H9 (cell line): Measurements from ENCODE around the gene IPPK. TPM values are rescaled to one million over a fixed set of nuclear protein-coding genes. Genes with fewer than 3 reads are reported as not detected.
"Not testable (repeated sequence)": the region's sequence is repeated elsewhere in the genome, so short reads cannot be mapped to it uniquely, and the experiment has no call there.

Experiments used
- DNase-seq: peaks from one replicate; pipeline ENCODE4 v3.0.0-alpha.2; 2017
- H2AFZ ChIP-seq: one replicate; pipeline ENCODE4 v1.6.1; 2013; ENCODE audit warnings: mild to moderate bottlenecking, low read length, control low read depth, moderate library complexity
- H2AK5ac ChIP-seq: 2 replicates; pipeline ENCODE4 v1.6.1; 2013; ENCODE audit warnings: low read length, control low read depth, mixed read lengths; ENCODE audit not compliant: insufficient read length
- H2BK120ac ChIP-seq: one replicate; pipeline ENCODE4 v1.6.1; 2013; ENCODE audit warnings: low read depth, mild to moderate bottlenecking, low read length, control low read depth, inconsistent platforms; ENCODE audit not compliant: poor library complexity, severe bottlenecking
- H2BK12ac ChIP-seq: 2 replicates; pipeline ENCODE4 v1.6.1; 2013; ENCODE audit warnings: low read length, control low read depth, mixed read lengths, low read depth; ENCODE audit not compliant: insufficient read length
- H2BK15ac ChIP-seq: 2 replicates; pipeline ENCODE4 v1.6.1; 2013; ENCODE audit warnings: low read depth, low read length, control low read depth
- H2BK20ac ChIP-seq: one replicate; pipeline ENCODE4 v1.6.1; 2013; ENCODE audit warnings: low read depth, mild to moderate bottlenecking, low read length, control low read depth, inconsistent platforms; ENCODE audit not compliant: poor library complexity, severe bottlenecking
- H2BK5ac ChIP-seq: 2 replicates; pipeline ENCODE4 v1.6.1; 2013; ENCODE audit warnings: low read length, control low read depth, mixed read lengths; ENCODE audit not compliant: insufficient read length
- H3K14ac ChIP-seq: 2 replicates; pipeline ENCODE4 v1.6.1; 2013; ENCODE audit warnings: low read length, control low read depth; ENCODE audit not compliant: insufficient read depth
- H3K18ac ChIP-seq: 2 replicates; pipeline ENCODE4 v1.6.1; 2013; ENCODE audit warnings: low read depth, mild to moderate bottlenecking, mixed read lengths, low read length, control low read depth; ENCODE audit not compliant: insufficient read length
- H3K23ac ChIP-seq: 2 replicates; pipeline ENCODE4 v1.6.1; 2013; ENCODE audit warnings: low read length, control low read depth, mixed read lengths, low read depth; ENCODE audit not compliant: insufficient read length
- H3K23me2 ChIP-seq: 2 replicates; pipeline ENCODE4 v1.6.1; 2013; ENCODE audit warnings: low read depth, mild to moderate bottlenecking, mixed read lengths, low read length, control low read depth; ENCODE audit not compliant: insufficient read length, poor library complexity, severe bottlenecking
- H3K27ac ChIP-seq: 2 replicates; pipeline ENCODE4 v1.5.1; 2013; ENCODE audit warnings: low read length, control low read depth, mixed read lengths, low read depth; ENCODE audit not compliant: insufficient read length
- H3K27me3 ChIP-seq: 2 replicates; pipeline ENCODE4 v1.6.1; 2013; ENCODE audit warnings: low read length, control low read depth, inconsistent platforms; ENCODE audit not compliant: insufficient read depth
- H3K4ac ChIP-seq: 2 replicates; pipeline ENCODE4 v1.6.1; 2013; ENCODE audit warnings: low read depth, mild to moderate bottlenecking, control low read depth, inconsistent platforms, low read length, moderate library complexity
- H3K4me1 ChIP-seq: 2 replicates; pipeline ENCODE4 v1.6.1; 2013; ENCODE audit warnings: low read length, control low read depth, inconsistent platforms; ENCODE audit not compliant: insufficient read depth
- H3K4me2 ChIP-seq: 2 replicates; pipeline ENCODE4 v1.6.1; 2013; ENCODE audit warnings: low read length, control low read depth, mixed read lengths; ENCODE audit not compliant: insufficient read length, insufficient read depth
- H3K56ac ChIP-seq: 2 replicates; pipeline ENCODE4 v1.6.1; 2013; ENCODE audit warnings: low read depth, mild to moderate bottlenecking, mixed read lengths, low read length, control low read depth; ENCODE audit not compliant: insufficient read length
- H3K79me1 ChIP-seq: 2 replicates; pipeline ENCODE4 v1.6.1; 2013; ENCODE audit warnings: low read depth, mild to moderate bottlenecking, moderate library complexity, low read length, control low read depth, inconsistent platforms; ENCODE audit not compliant: insufficient read depth, poor library complexity, severe bottlenecking
- H3K79me2 ChIP-seq: 2 replicates; pipeline ENCODE4 v1.6.1; 2013; ENCODE audit warnings: low read length, control low read depth, inconsistent platforms; ENCODE audit not compliant: insufficient read depth
- H3K9ac ChIP-seq: 2 replicates; pipeline ENCODE4 v1.6.1; 2013; ENCODE audit warnings: low read length, control low read depth, mixed read lengths; ENCODE audit not compliant: insufficient read length; ENCODE audit errors: extremely low read depth
- H3K9me3 ChIP-seq: one replicate; pipeline ENCODE4 v1.6.1; 2013; ENCODE audit warnings: low read depth, low read length, inconsistent platforms; ENCODE audit not compliant: control insufficient read depth
- H3T11ph ChIP-seq: one replicate; pipeline ENCODE4 v1.6.1; 2013; ENCODE audit warnings: mild to moderate bottlenecking, low read length, control low read depth, inconsistent platforms
- H4K20me1 ChIP-seq: one replicate; pipeline ENCODE4 v1.6.1; 2013; ENCODE audit not compliant: control insufficient read depth, insufficient read length, insufficient read depth
- H4K5ac ChIP-seq: 2 replicates; pipeline ENCODE4 v1.6.1; 2013; ENCODE audit warnings: low read depth, mild to moderate bottlenecking, mixed read lengths, low read length, control low read depth; ENCODE audit not compliant: insufficient read length
- H4K8ac ChIP-seq: replicated peaks from 2 replicates; pipeline ENCODE4 v1.6.1; 2013; ENCODE audit warnings: low read length, control low read depth, mixed read lengths, low read depth; ENCODE audit not compliant: insufficient read length
- H4K91ac ChIP-seq: 2 replicates; pipeline ENCODE4 v1.6.1; 2013; ENCODE audit warnings: low read depth, mild to moderate bottlenecking, moderate library complexity, mixed read lengths, low read length, control low read depth; ENCODE audit not compliant: insufficient read length
- H3K27ac Mint-ChIP-seq, 3 experiments: 2 replicates in 2 of 3; 3 replicates in 1 of 3; pipeline ENCODE4 v1.8.0; 2020 to 2021; ENCODE audit warnings: mixed read lengths in 3 of 3, mild to moderate bottlenecking in 1 of 3, moderate library complexity in 1 of 3
- H3K27me3 Mint-ChIP-seq: 2 replicates; pipeline ENCODE4 v1.8.0; 2021; ENCODE audit warnings: low read depth, mild to moderate bottlenecking, moderate library complexity, mixed read lengths
- H3K36me3 Mint-ChIP-seq, 3 experiments: 2 replicates in 2 of 3; 3 replicates in 1 of 3; pipeline ENCODE4 v1.8.0; 2020 to 2021; ENCODE audit warnings: low read depth in 3 of 3, mixed read lengths in 3 of 3; ENCODE audit not compliant: insufficient read depth in 1 of 3
- H3K4me1 Mint-ChIP-seq, 2 experiments: 2 replicates each; pipeline ENCODE4 v1.8.0; 2020; ENCODE audit warnings: mixed read lengths in 2 of 2
- H3K4me3 Mint-ChIP-seq, 2 experiments: 2 replicates in 1 of 2; 3 replicates in 1 of 2; pipeline ENCODE4 v1.8.0; 2020 to 2021; ENCODE audit warnings: mild to moderate bottlenecking in 2 of 2, mixed read lengths in 2 of 2, moderate library complexity in 1 of 2
- H3K9me3 Mint-ChIP-seq, 2 experiments: 2 replicates in 1 of 2; 3 replicates in 1 of 2; pipeline ENCODE4 v1.8.0; 2020; ENCODE audit warnings: mild to moderate bottlenecking in 2 of 2, mixed read lengths in 2 of 2, moderate library complexity in 1 of 2
- WGBS: extraction: QIAGEN DNeasy Blood & Tissue Kit; methylation state at CpG from one replicate; pipeline ENCODE4 v1.1.7; 2013; ENCODE audit warnings: missing lambda C conversion rate, low lambda C conversion rate, mixed read lengths; ENCODE audit not compliant: insufficient read length; ENCODE audit errors: extremely low coverage; 5-methylcytosine and 5-hydroxymethylcytosine counted together
- total RNA-seq: library from RNA; stranded (reverse); gene quantifications from 2 replicates; pipeline ENCODE4 v1.2.1, GENCODE V29; 2021

IPPK gene
- total RNA-seq, 1 experiment from 2014 or later, result 10.7 TPM

GRCh38 chr9:92571871-92572270 lies 98.1 kb downstream of the IPPK start:
- H3K14ac ChIP-seq, H3K27me3 Mint-ChIP-seq, H2AK5ac ChIP-seq, H3K4me3 Mint-ChIP-seq, H3K27ac ChIP-seq, H3K4me2 ChIP-seq, H3T11ph ChIP-seq, H3K79me2 ChIP-seq, H2BK12ac ChIP-seq, H3K4me1 ChIP-seq, H2BK20ac ChIP-seq, H3K36me3 Mint-ChIP-seq, H3K9me3 ChIP-seq, H3K4me1 Mint-ChIP-seq, H2AFZ ChIP-seq, H2BK5ac ChIP-seq, H3K79me1 ChIP-seq, H3K4ac ChIP-seq, H4K5ac ChIP-seq, H3K56ac ChIP-seq, H3K9ac ChIP-seq, H4K8ac ChIP-seq, H2BK15ac ChIP-seq, H3K27ac Mint-ChIP-seq, DNase-seq, H4K91ac ChIP-seq, H3K27me3 ChIP-seq, H3K23ac ChIP-seq, H3K23me2 ChIP-seq, H3K18ac ChIP-seq, H2BK120ac ChIP-seq, H4K20me1 ChIP-seq: not testable (repeated sequence)
- peaks cover 7 to 22% of the 10 kb centered on the region in 2 experiments; a peak in 4 of 5 replicates for H3K9me3 Mint-ChIP-seq
- no CpG with 5 or more reads among the region's 2 CpGs for WGBS
